Brain pericyte (primary cell): ENCODE measurements around the gene PTPN3.
"Not testable (repeated sequence)": the region's sequence is repeated elsewhere in the genome, so short reads cannot be mapped to it uniquely, and the experiment has no call there.

Experiments used
- DNase-seq: peaks from one replicate; pipeline ENCODE4 v3.0.0-alpha.2; 2012; ENCODE audit warnings: low read depth, low spot score

PTPN3 gene

GRCh38 chr9:109498195-109499092 is at the start of gene PTPN3:
Gene PTPN3 (minus strand): TSS chr9:109498307. CDS start chr9:109463434, 34,873 bp downstream.
- DNase-seq: no peak

- DNase-seq: not testable (repeated sequence)
Measured at GRCh38 chr9:109544954-109545353, 46.8 kb upstream of the PTPN3 start.

- no peak for DNase-seq
Measured at GRCh38 chr9:109542922-109543321, 44.8 kb upstream of the PTPN3 start.

GRCh38 chr9:109538346-109538745 is 40.2 kb upstream of the PTPN3 start:
- no peak for DNase-seq

- DNase-seq: no peak
Measured at GRCh38 chr9:109537288-109537687, 39.2 kb upstream of the PTPN3 start.

- DNase-seq: no peak
Measured at GRCh38 chr9:109536859-109537258, 38.8 kb upstream of the PTPN3 start.

GRCh38 chr9:109535365-109535764 is 37.3 kb upstream of the PTPN3 start:
- no peak for DNase-seq

- no peak for DNase-seq
Measured at GRCh38 chr9:109534151-109534550, 36.0 kb upstream of the PTPN3 start.

GRCh38 chr9:109532652-109533051 is 34.5 kb upstream of the PTPN3 start:
- not testable (repeated sequence) for DNase-seq

- no peak for DNase-seq
Measured at GRCh38 chr9:109522106-109522505, 24.0 kb upstream of the PTPN3 start.

GRCh38 chr9:109520475-109521132 is 22.5 kb upstream of the PTPN3 start:
- peak; percentile 15 for DNase-seq

- DNase-seq: no peak
Measured at GRCh38 chr9:109519366-109519765, 21.3 kb upstream of the PTPN3 start.

- DNase-seq: no peak
Measured at GRCh38 chr9:109518621-109519335, 20.7 kb upstream of the PTPN3 start.

GRCh38 chr9:109517901-109518377 is 19.8 kb upstream of the PTPN3 start:
- DNase-seq: no peak

- no peak for DNase-seq
Measured at GRCh38 chr9:109513871-109514270, 15.8 kb upstream of the PTPN3 start.

GRCh38 chr9:109512170-109512756 is 14.2 kb upstream of the PTPN3 start:
- no peak for DNase-seq

- DNase-seq: no peak
Measured at GRCh38 chr9:109510506-109510905, 12.4 kb upstream of the PTPN3 start.

- DNase-seq: not testable (repeated sequence)
Measured at GRCh38 chr9:109510042-109510441, 11.9 kb upstream of the PTPN3 start.

GRCh38 chr9:109509611-109510010 is 11.5 kb upstream of the PTPN3 start:
- DNase-seq: no peak

GRCh38 chr9:109507421-109507838 is 9.3 kb upstream of the PTPN3 start:
- no peak for DNase-seq

- no peak for DNase-seq
Measured at GRCh38 chr9:109506097-109506712, 8.1 kb upstream of the PTPN3 start.
